M059J (cell line): Measurements from ENCODE around the gene LRRC25. TPM values are rescaled to one million over a fixed set of nuclear protein-coding genes. Genes with fewer than 3 reads are reported as not detected.

Experiments used
- DNase-seq: peaks from one replicate; pipeline ENCODE4 v3.0.0-alpha.2; 2012; ENCODE audit warnings: low read depth
- total RNA-seq: library from RNA; depleted of rRNA; stranded (reverse); fragments of >200 nt; shearing (Covaris generic); gene quantifications from 2 replicates; pipeline ENCODE4 v1.2.3, GENCODE V29; 2014

LRRC25 gene
- total RNA-seq, 1 experiment from 2014 or later: not detected

DNA sequence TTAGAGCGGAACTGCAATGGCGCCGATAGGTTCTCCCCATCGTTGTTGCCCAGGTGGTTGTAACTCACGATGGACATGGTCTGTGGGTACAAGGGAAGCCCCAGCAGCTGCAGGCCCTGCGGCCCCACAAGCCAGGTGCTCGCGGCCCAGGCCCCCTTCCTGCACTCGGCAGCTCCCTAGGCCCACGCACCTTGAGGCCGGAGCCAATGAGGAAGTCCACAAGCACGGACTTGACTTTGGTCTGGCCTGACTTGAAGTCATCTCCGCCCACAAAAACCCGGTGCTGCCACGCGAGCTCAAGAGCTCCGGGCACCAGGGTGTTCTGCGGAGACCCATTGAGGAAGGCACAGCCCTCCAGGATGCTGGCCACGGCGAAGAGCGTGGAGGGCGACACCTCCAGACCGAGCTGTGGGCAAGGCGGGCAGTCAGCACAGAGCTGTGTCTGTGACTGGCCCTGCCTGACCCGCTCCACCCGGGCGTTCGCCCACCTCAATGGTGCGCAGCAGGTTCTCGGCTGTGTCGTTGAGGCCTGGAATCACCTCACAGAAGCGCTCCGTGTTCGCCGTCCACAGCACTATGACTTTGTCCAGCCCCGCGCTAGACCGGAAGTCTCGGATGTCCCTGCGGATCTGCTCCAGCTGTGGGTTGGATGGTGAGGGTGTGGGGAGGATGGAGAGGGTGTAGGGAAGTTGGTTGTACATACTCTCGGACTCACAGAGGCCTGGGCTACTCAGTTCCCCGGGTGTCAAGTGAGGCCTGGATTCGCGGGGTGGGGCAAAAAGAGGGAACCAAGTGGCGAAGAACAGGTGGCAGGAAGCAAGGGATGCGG lies 38.6 kb upstream of the LRRC25 start:
- DNase-seq: no peak

- no peak for DNase-seq
Measured at GRCh38 chr19:18435178-18435841, 37.9 kb upstream of the LRRC25 start.

GRCh38 chr19:18434411-18435175 lies 37.2 kb upstream of the LRRC25 start:
- no peak for DNase-seq

DNA sequence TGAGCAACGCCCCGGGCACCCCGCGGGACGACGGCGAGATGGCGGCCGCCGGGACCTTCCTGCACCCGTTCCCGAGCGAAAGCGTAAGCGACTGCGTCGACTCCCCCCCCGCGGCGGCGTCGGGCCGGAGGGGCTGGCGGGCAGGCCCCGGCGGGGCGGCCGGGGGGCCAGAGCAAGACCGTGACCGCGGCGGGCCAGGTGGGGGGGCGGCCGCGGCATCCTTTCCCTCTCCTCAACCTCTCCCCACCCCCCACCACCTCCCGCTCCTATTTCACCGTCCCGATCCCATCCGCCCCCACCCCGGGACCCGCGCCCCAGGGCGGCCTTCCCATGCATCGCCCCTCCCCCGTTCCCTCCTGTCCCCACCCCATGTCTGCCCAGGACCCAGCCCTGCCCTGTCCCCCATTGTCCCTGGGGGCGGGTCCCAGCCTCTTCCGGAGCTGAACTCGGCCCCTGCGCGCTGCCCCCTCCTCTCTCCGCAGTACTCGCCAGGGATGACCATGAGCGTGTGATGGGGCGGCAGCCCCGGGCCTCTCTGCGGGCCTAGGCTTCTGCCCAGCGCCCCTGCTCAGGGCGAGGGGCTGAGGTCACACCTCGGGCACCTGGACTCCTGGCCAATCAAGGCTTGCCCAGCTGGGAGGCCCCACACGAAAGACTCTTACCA lies 36.4 kb upstream of the LRRC25 start:
- no peak for DNase-seq

GRCh38 chr19:18433015-18433691 lies 35.7 kb upstream of the LRRC25 start:
- no peak for DNase-seq

GRCh38 chr19:18432275-18433014 lies 35.0 kb upstream of the LRRC25 start:
- no peak for DNase-seq

- DNase-seq: no peak
Measured at GRCh38 chr19:18431351-18432197, 34.2 kb upstream of the LRRC25 start.

DNA sequence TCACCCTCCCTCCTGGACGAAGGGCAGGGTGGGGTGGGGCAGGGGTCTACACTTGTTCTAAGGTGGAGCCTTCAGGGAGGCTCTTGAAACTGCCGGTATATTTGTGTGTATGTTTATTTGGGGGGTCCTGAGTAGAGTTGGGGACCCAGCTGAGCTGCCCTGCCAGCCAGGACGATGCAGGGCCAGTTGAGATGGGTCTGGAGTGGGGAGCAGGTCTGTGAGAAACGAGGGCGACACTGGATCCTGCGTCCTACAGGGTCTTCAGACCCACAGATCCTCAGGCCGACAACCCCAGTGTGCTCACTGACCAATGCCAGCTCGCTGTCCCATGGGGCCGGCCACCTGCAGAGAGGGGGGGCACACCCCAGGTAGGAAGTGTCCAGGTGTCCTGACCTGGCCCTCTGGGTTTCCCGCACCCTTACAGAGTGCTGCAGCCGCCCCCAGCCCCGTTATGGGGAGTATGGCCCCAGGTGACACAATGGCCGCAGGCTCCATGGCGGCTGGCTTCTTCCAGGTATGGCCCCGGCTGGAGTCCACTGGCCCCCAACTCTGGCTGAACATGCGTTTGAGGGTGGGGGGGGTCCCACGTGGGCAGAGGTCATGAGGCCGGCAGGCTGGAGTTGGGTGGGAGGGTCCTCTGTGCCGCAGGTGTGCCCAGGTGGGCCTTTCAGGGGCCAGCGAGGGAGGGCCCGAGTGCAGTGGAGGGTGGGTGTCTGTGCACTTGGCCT lies 33.2 kb upstream of the LRRC25 start:
- DNase-seq: no peak

DNA sequence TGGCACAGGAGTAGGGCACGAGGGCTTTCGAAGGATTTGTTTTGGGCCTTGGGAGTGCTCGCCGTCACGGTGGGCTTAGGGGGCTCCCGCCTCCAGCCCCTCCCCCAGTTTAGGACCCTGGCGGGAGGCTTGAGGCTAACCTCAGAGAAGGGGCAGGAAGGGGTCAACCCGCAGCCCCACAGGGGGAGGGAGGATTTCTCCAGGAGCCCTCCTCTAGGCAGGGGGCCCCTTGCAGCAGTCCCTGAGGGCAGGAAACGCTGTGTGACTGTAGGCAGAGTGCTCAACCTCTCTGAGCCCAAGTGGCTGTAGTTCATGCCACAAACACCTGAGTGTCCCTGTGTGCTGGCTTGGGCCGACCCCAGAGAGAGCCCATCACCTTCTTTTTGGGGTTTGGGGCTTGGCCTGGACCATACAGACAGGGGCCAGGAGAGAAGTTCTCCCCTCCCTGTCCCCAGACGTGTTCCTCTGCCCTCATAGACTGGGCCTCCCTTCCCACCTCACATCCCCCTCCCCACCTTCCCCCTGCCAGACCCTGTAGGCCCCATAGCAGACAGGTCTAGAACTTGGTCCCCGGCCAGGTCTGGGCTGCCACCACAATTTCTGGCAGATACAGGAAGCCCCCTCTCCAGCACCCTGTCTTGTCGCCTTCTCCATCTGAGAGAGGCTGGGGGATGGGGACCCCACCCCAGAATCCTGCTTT lies 32.4 kb upstream of the LRRC25 start:
- DNase-seq: no peak

- peak; percentile 86 for DNase-seq
Measured at GRCh38 chr19:18428787-18429674, 31.6 kb upstream of the LRRC25 start.

GRCh38 chr19:18428173-18428786 lies 30.9 kb upstream of the LRRC25 start:
- DNase-seq: no peak

- DNase-seq: no peak
Measured at GRCh38 chr19:18427743-18428113, 30.3 kb upstream of the LRRC25 start.

DNA sequence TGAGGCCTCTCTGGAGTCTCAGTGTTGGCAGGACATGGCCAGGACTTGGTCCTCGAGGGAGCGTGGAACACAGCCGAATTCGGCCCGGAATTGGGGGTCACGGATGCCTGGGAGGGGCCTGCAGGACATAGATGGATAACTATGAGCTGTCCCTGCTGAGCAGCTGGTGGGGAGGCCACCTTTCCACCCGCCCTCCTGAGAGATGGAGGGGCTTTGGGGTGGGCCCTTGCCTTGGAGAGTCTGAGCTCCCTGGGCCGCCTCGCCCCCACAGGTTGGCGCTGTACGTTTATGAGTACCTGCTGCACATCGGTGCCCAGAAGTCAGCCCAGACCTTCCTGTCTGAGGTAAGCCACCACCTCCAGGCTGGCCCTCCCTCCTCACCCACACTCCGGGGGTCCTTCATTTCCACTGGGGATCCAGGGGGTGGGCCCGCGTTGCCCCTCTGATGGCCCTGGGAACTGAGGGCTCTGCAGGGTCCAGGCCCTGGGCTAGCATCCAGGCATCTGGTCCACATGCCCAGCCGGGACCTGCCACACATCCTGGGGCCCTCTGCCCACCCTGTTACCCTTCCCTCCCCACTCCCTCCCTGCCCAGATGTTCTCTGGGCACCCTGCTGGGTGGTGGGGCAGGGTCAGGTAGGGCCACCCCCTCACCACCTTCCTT lies 29.8 kb upstream of the LRRC25 start:
- no peak for DNase-seq

DNA sequence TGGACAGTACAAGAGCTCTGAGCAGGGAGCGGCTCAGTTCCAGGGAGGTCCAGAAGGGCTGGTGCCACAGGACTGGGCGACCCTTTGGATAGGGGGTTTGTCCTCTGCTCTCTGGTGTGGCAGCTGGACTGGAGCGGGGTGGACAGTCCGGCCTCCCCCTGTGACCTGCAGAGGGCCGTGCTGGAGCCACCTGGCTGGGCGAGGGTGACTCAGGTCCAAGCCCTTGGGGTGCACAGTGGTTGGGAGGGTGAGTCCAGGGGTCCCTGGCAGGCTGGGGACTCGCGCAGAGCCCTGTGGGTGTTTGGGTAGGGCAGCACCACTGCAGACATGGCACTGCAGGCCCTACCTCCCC lies 29.0 kb upstream of the LRRC25 start:
- DNase-seq: no peak

- peak; percentile 43 for DNase-seq
Measured at GRCh38 chr19:18425515-18426415, 28.3 kb upstream of the LRRC25 start.
